SK-N-SH treated with all-trans-retinoic acid at 6 μM for 48 hours (cell line): ENCODE data around the gene KLHDC4.

Source experiments
- ATAC-seq: fragments of 200-7000 bp; cut with Tn5 transposase; 3 replicates; pipeline ENCODE4 v1.9.1; 2020; ENCODE audit warnings: mild to moderate bottlenecking, moderate library complexity
- ARNTL ChIP-seq: fragments of 450-650 bp; formaldehyde crosslinking; IDR thresholded peaks from 2 replicates; pipeline ENCODE4 v1.5.0; 2020; ENCODE audit warnings: low read depth, mild to moderate bottlenecking, moderate library complexity, borderline replicate concordance
- BACH2 ChIP-seq: fragments of 250-450 bp; sonication (Bioruptor Pico); IDR thresholded peaks from 2 replicates; pipeline ENCODE4 v1.9.0; 2021; ENCODE audit warnings: mild to moderate bottlenecking, borderline replicate concordance
- CREB5 ChIP-seq: fragments of 250-450 bp; sonication (Bioruptor Pico); IDR thresholded peaks from 2 replicates; pipeline ENCODE4 v1.5.1; 2020; ENCODE audit warnings: low read depth, mild to moderate bottlenecking, moderate library complexity
- ESRRG ChIP-seq: fragments of 250-450 bp; sonication (Bioruptor Pico); IDR thresholded peaks from 2 replicates; pipeline ENCODE4 v1.6.1; 2021; ENCODE audit warnings: mild to moderate bottlenecking
- GLIS3 ChIP-seq: fragments of 250-450 bp; sonication (Bioruptor Pico); IDR thresholded peaks from 2 replicates; pipeline ENCODE4 v1.5.0; 2020; ENCODE audit warnings: mild to moderate bottlenecking, moderate library complexity
- ISL1 ChIP-seq: fragments of 250-450 bp; sonication (Bioruptor Pico); IDR thresholded peaks from 2 replicates; pipeline ENCODE4 v2.1.2; 2022; ENCODE audit warnings: mild to moderate bottlenecking, moderate library complexity
- OSR1 ChIP-seq: fragments of 250-450 bp; sonication (Bioruptor Pico); IDR thresholded peaks from 2 replicates; pipeline ENCODE4 v1.8.0; 2022; ENCODE audit warnings: moderate library complexity, mild to moderate bottlenecking, inconsistent platforms
- PATZ1 ChIP-seq: fragments of 250-450 bp; sonication (Bioruptor Pico); IDR thresholded peaks from 2 replicates; pipeline ENCODE4 v1.8.0; 2020; ENCODE audit warnings: mild to moderate bottlenecking, moderate library complexity, borderline replicate concordance
- POU6F1 ChIP-seq: fragments of 250-450 bp; sonication (Bioruptor Pico); IDR thresholded peaks from 2 replicates; pipeline ENCODE4 v1.8.0; 2021; ENCODE audit warnings: low read depth, mild to moderate bottlenecking, moderate library complexity, borderline replicate concordance
- PPARA ChIP-seq: fragments of 250-450 bp; sonication (Bioruptor Pico); IDR thresholded peaks from 2 replicates; pipeline ENCODE4 v1.5.0; 2020; ENCODE audit warnings: mild to moderate bottlenecking, borderline replicate concordance
- RARB ChIP-seq: fragments of 250-450 bp; sonication (Bioruptor Pico); IDR thresholded peaks from 2 replicates; pipeline ENCODE4 v1.8.0; 2021; ENCODE audit warnings: mild to moderate bottlenecking, moderate library complexity
- SNAI2 ChIP-seq: fragments of 250-450 bp; sonication (Bioruptor Pico); IDR thresholded peaks from 2 replicates; pipeline ENCODE4 v1.5.0; 2020; ENCODE audit warnings: mild to moderate bottlenecking, moderate library complexity
- TCF4 ChIP-seq: fragments of 250-450 bp; sonication (Bioruptor Pico); IDR thresholded peaks from 2 replicates; pipeline ENCODE4 v1.8.0; 2021; ENCODE audit warnings: mild to moderate bottlenecking, moderate library complexity, borderline replicate concordance
- TOX ChIP-seq: fragments of 250-450 bp; sonication (Bioruptor Pico); IDR thresholded peaks from 2 replicates; pipeline ENCODE4 v1.8.0; 2021; ENCODE audit warnings: mild to moderate bottlenecking, moderate library complexity, borderline replicate concordance
- TSHZ2 ChIP-seq: fragments of 250-450 bp; sonication (Bioruptor Pico); IDR thresholded peaks from 2 replicates; pipeline ENCODE4 v1.5.0; 2020; ENCODE audit warnings: mild to moderate bottlenecking, moderate library complexity
- ZC3H10 ChIP-seq: fragments of 250-450 bp; sonication (Bioruptor Pico); IDR thresholded peaks from 2 replicates; pipeline ENCODE4 v1.5.1; 2021; ENCODE audit warnings: mild to moderate bottlenecking, moderate library complexity
- ZFP3 ChIP-seq: fragments of 250-450 bp; sonication (Bioruptor Pico); IDR thresholded peaks from 2 replicates; pipeline ENCODE4 v1.5.0; 2020; ENCODE audit warnings: mild to moderate bottlenecking, moderate library complexity
- ZFP30 ChIP-seq: fragments of 450-650 bp; formaldehyde crosslinking; IDR thresholded peaks from 2 replicates; pipeline ENCODE4 v1.5.0; 2022; ENCODE audit warnings: mild to moderate bottlenecking, moderate library complexity
- ZNF565 ChIP-seq: fragments of 450-650 bp; formaldehyde crosslinking; conservative IDR thresholded peaks from 2 replicates; pipeline ENCODE4 v1.5.0; 2020; ENCODE audit warnings: low read depth, mild to moderate bottlenecking, moderate library complexity
- ZNF70 ChIP-seq: fragments of 450-650 bp; formaldehyde crosslinking; IDR thresholded peaks from 2 replicates; pipeline ENCODE4 v1.5.0; 2020; ENCODE audit warnings: mild to moderate bottlenecking, moderate library complexity
- ZNF8 ChIP-seq: fragments of 450-650 bp; formaldehyde crosslinking; IDR thresholded peaks from 2 replicates; pipeline ENCODE4 v1.5.0; 2020; ENCODE audit warnings: mild to moderate bottlenecking, moderate library complexity

KLHDC4 gene

GRCh38 chr16:87700406-87701077 is 65.2 kb downstream of the KLHDC4 start (continued):
- no peak for TF ChIP-seq CREB5 (CRISPR knock-in tag)
- TF ChIP-seq ESRRG (CRISPR knock-in tag) = no peak
- no peak for TF ChIP-seq OSR1 (CRISPR knock-in tag)
- TF ChIP-seq GLIS3 (CRISPR knock-in tag) = no peak
- no peak for TF ChIP-seq BACH2 (CRISPR knock-in tag)
- no peak for TF ChIP-seq ZC3H10 (CRISPR knock-in tag)

- no peak for TF ChIP-seq RARB (CRISPR knock-in tag)
- no peak for TF ChIP-seq CREB5 (CRISPR knock-in tag)
- TF ChIP-seq ESRRG (CRISPR knock-in tag) = no peak
- no peak for TF ChIP-seq ZFP30 (CRISPR knock-in tag)
- TF ChIP-seq PPARA (CRISPR knock-in tag) = no peak
- TF ChIP-seq OSR1 (CRISPR knock-in tag) = no peak
- no peak for TF ChIP-seq ZNF565 (CRISPR knock-in tag)
- TF ChIP-seq SNAI2 = no peak
- no peak for TF ChIP-seq ZC3H10 (CRISPR knock-in tag)
- TF ChIP-seq ISL1 (CRISPR knock-in tag) = no peak
- no peak for TF ChIP-seq ZNF8 (CRISPR knock-in tag)
- TF ChIP-seq ZNF70 (CRISPR knock-in tag) = no peak
- TF ChIP-seq TSHZ2 (CRISPR knock-in tag) = no peak
- TF ChIP-seq BACH2 (CRISPR knock-in tag) = no peak
- TF ChIP-seq, all 23 proteins: peak for 0
- no peak for ATAC-seq
Measured at GRCh38 chr16:87698676-87699199, 67.0 kb downstream of the KLHDC4 start.

GRCh38 chr16:87698241-87698640 is 67.5 kb downstream of the KLHDC4 start:
- no peak for ATAC-seq
- TF ChIP-seq ESRRG (CRISPR knock-in tag) = no peak
- no peak for TF ChIP-seq ZFP3 (CRISPR knock-in tag)
- TF ChIP-seq ZNF565 (CRISPR knock-in tag) = no peak
- TF ChIP-seq GLIS3 (CRISPR knock-in tag) = no peak
- no peak for TF ChIP-seq ZNF70 (CRISPR knock-in tag)
- no peak for TF ChIP-seq POU6F1 (CRISPR knock-in tag)
- no peak for TF ChIP-seq CREB5 (CRISPR knock-in tag)
- no peak for TF ChIP-seq RARB (CRISPR knock-in tag)
- no peak for TF ChIP-seq ZNF8 (CRISPR knock-in tag)
- no peak for TF ChIP-seq BACH2 (CRISPR knock-in tag)
- TF ChIP-seq SNAI2 = no peak
- TF ChIP-seq ISL1 (CRISPR knock-in tag) = no peak
- TF ChIP-seq ARNTL = no peak
- no peak for TF ChIP-seq OSR1 (CRISPR knock-in tag)
- TF ChIP-seq TSHZ2 (CRISPR knock-in tag) = no peak
- no peak for TF ChIP-seq TCF4 (CRISPR knock-in tag)
- no peak for TF ChIP-seq PATZ1 (CRISPR knock-in tag)
- TF ChIP-seq ZC3H10 (CRISPR knock-in tag) = no peak
- no peak for TF ChIP-seq TOX (CRISPR knock-in tag)
